Stimulated activated CD4-positive, alpha-beta T cell treated with anti-CD3 and anti-CD28 coated beads, Interleukin-12 subunit alpha, Interleukin-12 subunit beta, amount 100 ng/mL, for 4 hours (primary cell): Measurements from ENCODE around the gene PTPRJ.

Experiments used
- DNase-seq: peaks from one replicate; pipeline ENCODE4 v3.0.0-alpha.2; 2020

Gene PTPRJ

GRCh38 chr11:47969401-47969800 lies 11.0 kb upstream of the PTPRJ start:
- no peak for DNase-seq

- DNase-seq, result no peak
Observed at GRCh38 chr11:47971501-47971900, 8.9 kb upstream of the PTPRJ start.

GRCh38 chr11:47973173-47973572 lies 7.2 kb upstream of the PTPRJ start:
- no peak for DNase-seq

GRCh38 chr11:47976931-47977330 lies 3.4 kb upstream of the PTPRJ start:
- no peak for DNase-seq

DNA sequence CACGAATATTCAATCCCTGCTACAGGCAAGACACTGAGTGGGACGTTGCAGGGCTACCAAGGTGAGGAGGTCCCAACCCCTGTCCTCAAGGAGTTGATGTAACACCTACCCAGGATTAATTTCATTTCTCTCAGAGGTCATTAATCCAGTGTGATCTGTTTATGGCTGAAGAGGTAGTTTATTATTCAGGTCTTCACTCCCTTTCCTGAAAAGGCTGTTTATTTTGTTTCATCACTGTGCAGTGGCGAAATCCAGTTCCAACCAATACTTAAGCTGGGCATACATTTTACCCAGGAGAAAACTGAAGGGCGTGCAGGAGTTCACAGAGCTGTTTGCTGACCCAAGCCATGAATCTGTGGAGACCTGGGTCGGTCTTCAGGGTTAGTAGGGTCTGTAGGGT lies 2.7 kb upstream of the PTPRJ start:
- no peak for DNase-seq

- no peak for DNase-seq
Observed at GRCh38 chr11:47979378-47980087, 826 bp upstream of the PTPRJ start.

GRCh38 chr11:47980907-47981621 lies 705 bp downstream of the PTPRJ start:
- DNase-seq, result peak; percentile 23

GRCh38 chr11:47981667-47982404 lies 1.5 kb downstream of the PTPRJ start:
- DNase-seq, result no peak

GRCh38 chr11:47982616-47983015 lies 2.3 kb downstream of the PTPRJ start:
- no peak for DNase-seq

GRCh38 chr11:47983464-47984397 lies 3.4 kb downstream of the PTPRJ start:
- DNase-seq, result no peak

- no peak for DNase-seq
Observed at GRCh38 chr11:47986219-47986618, 5.9 kb downstream of the PTPRJ start.

- DNase-seq, result no peak
Observed at GRCh38 chr11:47986742-47987141, 6.4 kb downstream of the PTPRJ start.

DNA sequence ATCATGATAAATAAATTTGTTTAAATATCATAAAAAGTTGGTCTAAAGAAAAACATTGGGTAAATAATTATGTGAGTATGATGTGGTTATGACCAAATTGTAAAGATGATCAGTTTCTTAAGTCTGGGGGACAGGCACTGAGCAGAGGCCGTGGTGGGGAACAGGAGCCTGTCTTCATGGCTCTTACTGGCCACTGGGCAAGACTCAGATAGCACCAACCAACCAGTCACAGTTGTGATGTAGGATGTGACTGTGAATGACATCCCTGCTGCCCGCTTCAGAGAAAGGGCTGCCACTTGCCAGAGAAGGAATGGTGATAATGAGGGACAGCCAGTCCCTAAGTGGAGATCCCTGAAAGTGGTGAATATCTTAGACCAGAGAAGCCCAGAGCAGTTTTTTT lies 7.0 kb downstream of the PTPRJ start:
- no peak for DNase-seq

GRCh38 chr11:47987781-47988180 lies 7.4 kb downstream of the PTPRJ start:
- DNase-seq, result no peak

GRCh38 chr11:47989779-47990178 lies 9.4 kb downstream of the PTPRJ start:
- no peak for DNase-seq

DNA sequence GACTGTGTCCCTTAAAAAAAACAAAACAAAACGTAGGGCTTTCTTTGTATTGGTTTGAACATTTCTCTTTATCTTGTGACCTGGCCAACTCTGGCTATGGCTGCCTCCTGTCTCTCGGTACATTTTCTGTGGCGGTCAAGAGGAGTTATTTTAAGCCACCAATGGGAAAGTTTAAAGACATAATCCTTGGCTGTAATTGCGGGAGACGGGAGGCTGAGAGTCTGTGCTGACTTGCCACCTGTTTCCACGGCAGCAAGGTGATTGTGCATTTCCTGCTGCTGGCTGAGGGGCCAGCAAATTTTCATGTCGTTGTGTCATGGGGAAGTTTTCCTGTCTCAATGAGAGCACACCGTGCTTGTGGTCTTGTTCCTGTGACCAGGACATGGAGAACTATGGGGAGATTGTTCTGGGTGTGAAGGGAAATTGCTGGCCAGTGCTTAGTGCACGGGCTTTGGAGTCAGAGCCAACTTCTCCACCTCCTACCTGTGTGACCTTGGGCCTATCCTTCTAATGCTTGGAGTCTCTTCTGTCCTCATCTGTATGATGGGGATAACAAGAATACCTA lies 11.0 kb downstream of the PTPRJ start:
- no peak for DNase-seq

- DNase-seq, result no peak
Observed at GRCh38 chr11:47991894-47992293, 11.5 kb downstream of the PTPRJ start.

DNA sequence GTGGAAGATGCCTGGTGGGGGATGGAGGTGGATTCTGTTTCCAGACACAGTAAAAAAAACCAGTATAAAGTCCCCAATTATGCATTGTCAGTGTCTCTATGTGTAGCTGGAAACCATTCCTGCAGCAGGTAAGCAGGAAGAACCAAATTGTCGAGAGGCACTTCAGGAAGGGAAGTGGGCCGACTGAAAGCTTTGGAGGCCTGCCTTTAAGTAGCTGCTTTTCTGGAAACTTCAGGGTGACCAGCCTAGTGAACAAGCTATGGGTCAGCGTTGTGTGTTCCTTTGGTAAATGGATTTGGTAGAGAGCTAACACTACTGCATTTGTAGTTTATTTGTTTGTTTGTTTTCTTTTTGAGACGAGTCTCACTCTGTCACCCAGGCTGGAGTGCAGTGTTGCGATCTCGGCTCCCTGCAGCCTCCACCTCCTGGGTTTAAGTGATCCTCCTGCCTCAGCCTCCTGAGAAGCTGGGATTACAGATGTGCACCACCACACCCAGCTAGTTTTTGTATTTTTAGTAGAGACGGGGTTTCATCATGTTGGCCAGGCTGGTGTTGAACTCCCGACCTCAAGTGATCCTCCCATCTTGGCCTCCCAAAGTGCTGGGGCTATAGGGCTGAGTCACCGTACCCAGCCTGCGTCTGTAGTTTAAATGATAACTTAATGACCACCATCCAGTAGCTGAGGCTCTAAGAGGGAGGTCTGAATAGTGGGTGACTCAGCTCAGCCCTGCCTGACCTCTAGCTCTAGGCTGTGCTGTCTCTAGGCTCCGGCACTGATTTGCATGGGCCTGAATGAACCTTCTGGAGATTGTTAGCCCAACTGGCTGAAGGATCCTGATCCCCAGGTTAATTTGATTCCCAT lies 12.8 kb downstream of the PTPRJ start:
- DNase-seq, result no peak

- no peak for DNase-seq
Observed at GRCh38 chr11:47994417-47994816, 14.1 kb downstream of the PTPRJ start.

DNA sequence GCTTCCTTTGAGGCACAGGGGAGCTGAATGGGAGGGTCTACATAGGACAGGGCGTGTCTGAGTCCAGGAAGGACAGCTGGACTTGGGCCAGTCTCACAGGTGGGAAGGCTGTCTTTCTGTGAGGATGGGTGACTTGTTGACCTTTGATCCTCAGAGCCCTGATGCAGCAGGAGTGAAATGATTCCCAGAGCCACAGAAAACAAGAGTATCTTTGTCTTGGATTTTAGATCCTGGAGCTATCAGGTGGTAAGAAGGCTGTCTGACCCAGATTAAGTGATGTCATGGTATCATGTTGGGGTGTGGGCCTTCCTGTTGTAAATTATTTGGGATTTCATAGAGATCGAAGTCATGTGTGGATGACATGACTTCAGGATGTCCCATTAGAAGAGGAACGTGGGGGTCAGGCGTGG lies 15.0 kb downstream of the PTPRJ start:
- no peak for DNase-seq
